HL-60 (cell line): ENCODE data around the gene DIP2B.

ENCODE experiments used
- DNase-seq, 2 experiments: peaks; one replicate each; pipeline ENCODE4 v3.0.0-alpha.2; 2010 to 2020; ENCODE audit warnings: low read depth in 1 of 2, low spot score in 1 of 2
- H3K27ac ChIP-seq: fragments of 250-450 bp; sonication (Bioruptor Pico); replicated peaks from 2 replicates; pipeline ENCODE4 v1.5.1; 2020; ENCODE audit warnings: mild to moderate bottlenecking, moderate library complexity
- H3K27me3 ChIP-seq: fragments of 250-450 bp; sonication (Bioruptor Pico); 2 replicates; pipeline ENCODE4 v1.5.1; 2021; ENCODE audit warnings: mild to moderate bottlenecking, moderate library complexity; ENCODE audit not compliant: insufficient read depth, poor library complexity, severe bottlenecking
- H3K4me3 ChIP-seq: replicated peaks from 2 replicates; pipeline ENCODE4 v1.5.1; 2011; ENCODE audit warnings: mild to moderate bottlenecking, control low read depth, low read length; ENCODE audit not compliant: insufficient read depth
- GABPA ChIP-seq: IDR thresholded peaks from 2 replicates; pipeline ENCODE4 v1.6.1; 2012; ENCODE audit warnings: low read depth
- POLR2AphosphoS5 ChIP-seq: IDR thresholded peaks from 2 replicates; pipeline ENCODE4 v1.6.1; 2012; ENCODE audit warnings: low read depth
- SPI1 ChIP-seq: IDR thresholded peaks from 2 replicates; pipeline ENCODE4 v1.6.1; 2012; ENCODE audit warnings: low read depth, mild to moderate bottlenecking, borderline replicate concordance
- TF ChIP-seq, protein P1 (sequence below): IDR thresholded peaks from 2 replicates; pipeline ENCODE4 v1.6.1; 2012; ENCODE audit warnings: low read depth; ENCODE audit not compliant: insufficient replicate concordance
- TF ChIP-seq, protein P2 (sequence below): IDR thresholded peaks from one replicate; pipeline ENCODE4 v1.5.1; 2011; ENCODE audit warnings: low read length, control low read depth, inconsistent platforms; ENCODE audit not compliant: insufficient read depth

Gene DIP2B

GRCh38 chr12:50707396-50707795 lies 202.6 kb downstream of the DIP2B start:
- Histone ChIP-seq H3K4me3 (no peak overlapping the region), H3K27me3 (no peaks in the 10 kb centered on the region), H3K27ac (no peak overlapping the region)
- DNase-seq, result no peak
- TF ChIP-seq SPI1 (no peak), POLR2AphosphoS5 (no peak), GABPA (no peak)
- TF ChIP-seq, protein P1, sequence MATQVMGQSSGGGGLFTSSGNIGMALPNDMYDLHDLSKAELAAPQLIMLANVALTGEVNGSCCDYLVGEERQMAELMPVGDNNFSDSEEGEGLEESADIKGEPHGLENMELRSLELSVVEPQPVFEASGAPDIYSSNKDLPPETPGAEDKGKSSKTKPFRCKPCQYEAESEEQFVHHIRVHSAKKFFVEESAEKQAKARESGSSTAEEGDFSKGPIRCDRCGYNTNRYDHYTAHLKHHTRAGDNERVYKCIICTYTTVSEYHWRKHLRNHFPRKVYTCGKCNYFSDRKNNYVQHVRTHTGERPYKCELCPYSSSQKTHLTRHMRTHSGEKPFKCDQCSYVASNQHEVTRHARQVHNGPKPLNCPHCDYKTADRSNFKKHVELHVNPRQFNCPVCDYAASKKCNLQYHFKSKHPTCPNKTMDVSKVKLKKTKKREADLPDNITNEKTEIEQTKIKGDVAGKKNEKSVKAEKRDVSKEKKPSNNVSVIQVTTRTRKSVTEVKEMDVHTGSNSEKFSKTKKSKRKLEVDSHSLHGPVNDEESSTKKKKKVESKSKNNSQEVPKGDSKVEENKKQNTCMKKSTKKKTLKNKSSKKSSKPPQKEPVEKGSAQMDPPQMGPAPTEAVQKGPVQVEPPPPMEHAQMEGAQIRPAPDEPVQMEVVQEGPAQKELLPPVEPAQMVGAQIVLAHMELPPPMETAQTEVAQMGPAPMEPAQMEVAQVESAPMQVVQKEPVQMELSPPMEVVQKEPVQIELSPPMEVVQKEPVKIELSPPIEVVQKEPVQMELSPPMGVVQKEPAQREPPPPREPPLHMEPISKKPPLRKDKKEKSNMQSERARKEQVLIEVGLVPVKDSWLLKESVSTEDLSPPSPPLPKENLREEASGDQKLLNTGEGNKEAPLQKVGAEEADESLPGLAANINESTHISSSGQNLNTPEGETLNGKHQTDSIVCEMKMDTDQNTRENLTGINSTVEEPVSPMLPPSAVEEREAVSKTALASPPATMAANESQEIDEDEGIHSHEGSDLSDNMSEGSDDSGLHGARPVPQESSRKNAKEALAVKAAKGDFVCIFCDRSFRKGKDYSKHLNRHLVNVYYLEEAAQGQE, result no peak
- TF ChIP-seq, protein P2, sequence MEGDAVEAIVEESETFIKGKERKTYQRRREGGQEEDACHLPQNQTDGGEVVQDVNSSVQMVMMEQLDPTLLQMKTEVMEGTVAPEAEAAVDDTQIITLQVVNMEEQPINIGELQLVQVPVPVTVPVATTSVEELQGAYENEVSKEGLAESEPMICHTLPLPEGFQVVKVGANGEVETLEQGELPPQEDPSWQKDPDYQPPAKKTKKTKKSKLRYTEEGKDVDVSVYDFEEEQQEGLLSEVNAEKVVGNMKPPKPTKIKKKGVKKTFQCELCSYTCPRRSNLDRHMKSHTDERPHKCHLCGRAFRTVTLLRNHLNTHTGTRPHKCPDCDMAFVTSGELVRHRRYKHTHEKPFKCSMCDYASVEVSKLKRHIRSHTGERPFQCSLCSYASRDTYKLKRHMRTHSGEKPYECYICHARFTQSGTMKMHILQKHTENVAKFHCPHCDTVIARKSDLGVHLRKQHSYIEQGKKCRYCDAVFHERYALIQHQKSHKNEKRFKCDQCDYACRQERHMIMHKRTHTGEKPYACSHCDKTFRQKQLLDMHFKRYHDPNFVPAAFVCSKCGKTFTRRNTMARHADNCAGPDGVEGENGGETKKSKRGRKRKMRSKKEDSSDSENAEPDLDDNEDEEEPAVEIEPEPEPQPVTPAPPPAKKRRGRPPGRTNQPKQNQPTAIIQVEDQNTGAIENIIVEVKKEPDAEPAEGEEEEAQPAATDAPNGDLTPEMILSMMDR, result no peak

GRCh38 chr12:50708631-50709030 lies 203.8 kb downstream of the DIP2B start:
- H3K27ac ChIP-seq, result no peak overlapping the region
- no peak for TF ChIP-seq GABPA
- TF ChIP-seq, protein P1, result no peak
- TF ChIP-seq, protein P2, result no peak
- TF ChIP-seq POLR2AphosphoS5, result no peak
- TF ChIP-seq SPI1, result no peak
- DNase-seq, result no peak

DNA sequence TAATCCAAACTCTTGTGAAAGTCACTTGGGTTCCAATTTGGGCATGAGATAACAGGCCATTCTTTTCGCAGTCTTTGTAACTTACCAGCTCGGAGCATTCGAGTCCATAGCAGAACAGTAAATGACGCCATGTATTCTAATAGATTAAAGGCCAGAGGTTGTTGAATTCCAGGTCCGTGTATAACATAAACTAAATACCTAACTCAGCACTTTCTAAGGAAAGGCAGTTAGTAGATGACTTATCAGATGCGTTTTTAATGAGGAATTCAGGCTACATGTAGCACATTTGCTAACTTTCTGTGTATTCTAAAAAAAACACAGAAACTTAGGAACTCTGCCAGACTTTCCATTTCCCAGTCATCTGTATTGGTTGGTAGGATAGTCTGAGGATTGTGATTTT lies 206.3 kb downstream of the DIP2B start:
- Histone ChIP-seq H3K27ac (no peak overlapping the region), H3K27me3 (no peaks in the 10 kb centered on the region)

More at GRCh38 chr12:50708631-50709030, 203.8 kb downstream of the DIP2B start:
- no peak overlapping the region for H3K4me3 ChIP-seq
- no peaks in the 10 kb centered on the region for H3K27me3 ChIP-seq

More for the DNA sequence above, 206.3 kb downstream of the DIP2B start:
- no peak overlapping the region for H3K4me3 ChIP-seq
- TF ChIP-seq GABPA (no peak), SPI1 (no peak), POLR2AphosphoS5 (no peak)
- TF ChIP-seq, protein P2, result no peak
- TF ChIP-seq, protein P1, result no peak
- no peak for DNase-seq
